ENCODE measurements around the gene RSAD1.

DNA sequence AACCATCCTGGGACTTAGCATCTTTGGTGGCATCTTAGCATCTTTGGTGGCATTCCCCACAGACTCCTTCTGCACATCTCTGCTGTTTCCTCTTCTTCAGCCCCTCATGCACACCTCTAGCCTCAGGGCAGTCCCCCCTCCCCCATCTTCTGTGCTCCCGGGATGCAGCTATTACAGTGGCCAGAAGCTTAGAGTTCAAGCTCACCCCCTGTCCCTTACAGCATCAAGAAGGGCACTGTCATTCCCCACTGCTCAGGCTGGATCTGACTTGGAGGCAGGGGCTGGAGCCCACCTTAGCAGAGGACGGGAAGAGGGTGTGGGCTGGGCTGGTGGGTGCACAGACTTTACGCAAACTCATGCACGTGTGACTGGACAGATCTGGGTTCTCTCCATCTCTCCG, 54.5 kb downstream of the RSAD1 start:
- TF ChIP-seq, protein P1, sequence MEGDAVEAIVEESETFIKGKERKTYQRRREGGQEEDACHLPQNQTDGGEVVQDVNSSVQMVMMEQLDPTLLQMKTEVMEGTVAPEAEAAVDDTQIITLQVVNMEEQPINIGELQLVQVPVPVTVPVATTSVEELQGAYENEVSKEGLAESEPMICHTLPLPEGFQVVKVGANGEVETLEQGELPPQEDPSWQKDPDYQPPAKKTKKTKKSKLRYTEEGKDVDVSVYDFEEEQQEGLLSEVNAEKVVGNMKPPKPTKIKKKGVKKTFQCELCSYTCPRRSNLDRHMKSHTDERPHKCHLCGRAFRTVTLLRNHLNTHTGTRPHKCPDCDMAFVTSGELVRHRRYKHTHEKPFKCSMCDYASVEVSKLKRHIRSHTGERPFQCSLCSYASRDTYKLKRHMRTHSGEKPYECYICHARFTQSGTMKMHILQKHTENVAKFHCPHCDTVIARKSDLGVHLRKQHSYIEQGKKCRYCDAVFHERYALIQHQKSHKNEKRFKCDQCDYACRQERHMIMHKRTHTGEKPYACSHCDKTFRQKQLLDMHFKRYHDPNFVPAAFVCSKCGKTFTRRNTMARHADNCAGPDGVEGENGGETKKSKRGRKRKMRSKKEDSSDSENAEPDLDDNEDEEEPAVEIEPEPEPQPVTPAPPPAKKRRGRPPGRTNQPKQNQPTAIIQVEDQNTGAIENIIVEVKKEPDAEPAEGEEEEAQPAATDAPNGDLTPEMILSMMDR (IDR thresholded peaks at IDR 0.05; ENCODE audit: low read length) = no peak
- no peak for TF ChIP-seq EZH2 (optimal IDR thresholded peaks at IDR 0.05; ENCODE audit: low read depth, low read length)
